ENCODE data around the gene LIMA1.

- TF ChIP-seq POLR2A (IDR thresholded peaks at IDR 0.05) (no peak), CTCF (IDR thresholded peaks at IDR 0.05) (no peak), POLR2AphosphoS5 (IDR thresholded peaks at IDR 0.05) (no peak)
Observed at GRCh38 chr12:50181691-50182090, 101.6 kb downstream of the LIMA1 start.
